HepG2 (cell line): ENCODE measurements around the gene CNOT1. TPM values are rescaled to one million over a fixed set of nuclear protein-coding genes. Genes with fewer than 3 reads are reported as not detected.

Experiments used
- AHR ChIP-seq: IDR thresholded peaks from 2 replicates; pipeline ENCODE4 v1.6.1; 2018; ENCODE audit warnings: missing genetic modification reagents, missing compliant biosample characterization
- AKAP8 ChIP-seq: sonication (generic); formaldehyde crosslinking; IDR thresholded peaks from 2 replicates; pipeline ENCODE4 v1.5.1; 2020; ENCODE audit warnings: mild to moderate bottlenecking, missing genetic modification reagents
- EP300 ChIP-seq, 3 experiments: sonication (generic) in 1 of 3; formaldehyde crosslinking in 1 of 3; IDR thresholded peaks; 2 replicates each; pipeline versions ENCODE4 v1.5.1 to v1.6.1; 2011 to 2020; ENCODE audit warnings: low read depth in 2 of 3, low read length in 2 of 3, borderline replicate concordance in 1 of 3, improper control_type of control experiment in 1 of 3, mild to moderate bottlenecking in 1 of 3, missing genetic modification reagents in 1 of 3, moderate library complexity in 1 of 3
- HNF4A ChIP-seq: sonication (generic); formaldehyde crosslinking; IDR thresholded peaks from 2 replicates; pipeline ENCODE4 v1.4.0; 2020; ENCODE audit warnings: missing genetic modification reagents
- IKZF4 ChIP-seq: sonication (generic); formaldehyde crosslinking; IDR thresholded peaks from 2 replicates; pipeline ENCODE4 v1.5.1; 2020; ENCODE audit warnings: borderline replicate concordance, mild to moderate bottlenecking, low read depth, missing genetic modification reagents; ENCODE audit errors: not compliant biosample characterization
- NCOA2 ChIP-seq: sonication (generic); formaldehyde crosslinking; IDR thresholded peaks from 2 replicates; pipeline ENCODE4 v1.8.0; 2022; ENCODE audit warnings: inconsistent platforms
- NR1H2 ChIP-seq: sonication (generic); formaldehyde crosslinking; IDR thresholded peaks from 2 replicates; pipeline ENCODE4 v1.8.1; 2022; ENCODE audit warnings: low read depth, missing genetic modification reagents, borderline replicate concordance
- PAXIP1 ChIP-seq: sonication (generic); formaldehyde crosslinking; conservative IDR thresholded peaks from 2 replicates; pipeline ENCODE4 v1.4.0; 2020; ENCODE audit warnings: mild to moderate bottlenecking, missing genetic modification reagents, moderate library complexity
- REL ChIP-seq: sonication (generic); formaldehyde crosslinking; conservative IDR thresholded peaks from 2 replicates; pipeline ENCODE4 v1.8.0; 2022; ENCODE audit warnings: mild to moderate bottlenecking, missing genetic modification reagents, moderate library complexity
- REXO4 ChIP-seq: sonication (generic); formaldehyde crosslinking; IDR thresholded peaks from 2 replicates; pipeline ENCODE4 v1.8.0; 2022; ENCODE audit warnings: missing genetic modification reagents, mild to moderate bottlenecking, borderline replicate concordance
- RNF2 ChIP-seq: fragments of 450-650 bp; conservative IDR thresholded peaks from 2 replicates; pipeline ENCODE4 v1.6.1; 2016; ENCODE audit warnings: low read depth
- SIX4 ChIP-seq: sonication (generic); formaldehyde crosslinking; IDR thresholded peaks from 2 replicates; pipeline ENCODE4 v1.4.0; 2020; ENCODE audit warnings: missing genetic modification reagents
- SMC3 ChIP-seq: IDR thresholded peaks from 2 replicates; pipeline ENCODE4 v1.6.1; 2011; ENCODE audit warnings: low read length, improper control_type of control experiment
- SP4 ChIP-seq: sonication (generic); formaldehyde crosslinking; IDR thresholded peaks from 2 replicates; pipeline ENCODE4 v1.8.1; 2023; ENCODE audit warnings: mild to moderate bottlenecking, missing genetic modification reagents
- THRA ChIP-seq: sonication (generic); formaldehyde crosslinking; IDR thresholded peaks from 2 replicates; pipeline ENCODE4 v1.4.0; 2020; ENCODE audit warnings: missing genetic modification reagents, borderline replicate concordance
- ZFP90 ChIP-seq: sonication (generic); formaldehyde crosslinking; IDR thresholded peaks from 2 replicates; pipeline ENCODE4 v1.8.0; 2022; ENCODE audit warnings: missing genetic modification reagents, mild to moderate bottlenecking, inconsistent platforms, borderline replicate concordance
- ZNF235 ChIP-seq: sonication (generic); formaldehyde crosslinking; IDR thresholded peaks from 2 replicates; pipeline ENCODE4 v1.8.1; 2023; ENCODE audit warnings: mild to moderate bottlenecking, missing genetic modification reagents, borderline replicate concordance
- ZNF546 ChIP-seq: sonication (generic); formaldehyde crosslinking; conservative IDR thresholded peaks from 2 replicates; pipeline ENCODE4 v1.8.1; 2023; ENCODE audit warnings: mild to moderate bottlenecking, missing genetic modification reagents
- ZNF570 ChIP-seq: sonication (generic); formaldehyde crosslinking; IDR thresholded peaks from 2 replicates; pipeline ENCODE4 v1.4.0; 2020; ENCODE audit warnings: mild to moderate bottlenecking, missing genetic modification reagents, borderline replicate concordance
- polyA plus RNA-seq, 8 experiments: library from polyadenylated mRNA; depleted of rRNA in 3 of 8; stranded (reverse) in 7 of 8; unstranded in 1 of 8; fragments of >200 nt; fragmentation: Illumina TruSeq in 4 of 8; extraction: Trizol in 4 of 8; gene quantifications; 2 replicates each; pipeline versions ENCODE4 v1.2.1 to v1.2.3, GENCODE V29; 2011 to 2016; ENCODE audit warnings: low read depth in 4 of 8, missing spikeins in 1 of 8, mixed read lengths in 1 of 8; ENCODE audit not compliant: insufficient read depth in 1 of 8
- total RNA-seq, 5 experiments: library from RNA; depleted of rRNA; stranded (reverse); fragments of >200 nt; fragmentation: Illumina TruSeq; extraction: Trizol; gene quantifications; 2 replicates each; pipeline ENCODE4 v1.2.3, GENCODE V29; 2016; ENCODE audit warnings: low read depth in 1 of 5
- TF ChIP-seq, protein P1 (sequence below): IDR thresholded peaks from 2 replicates; pipeline ENCODE4 v1.6.1; 2016
- TF ChIP-seq, protein P2 (sequence below): sonication (generic); formaldehyde crosslinking; IDR thresholded peaks from 2 replicates; pipeline ENCODE4 v1.4.0; 2020; ENCODE audit warnings: missing genetic modification reagents, borderline replicate concordance

CNOT1 gene
- total and polyA plus RNA-seq, 2 of the 13 experiments (the other 11 are each of a cell fraction or from before 2014, with no cell fraction given), result 188 to 232 TPM

- TF ChIP-seq THRA (CRISPR knock-in tag) (no peak), REL (CRISPR knock-in tag) (no peak), ZNF235 (CRISPR knock-in tag) (no peak), ZNF546 (CRISPR knock-in tag) (no peak), ZFP90 (CRISPR knock-in tag) (no peak), RNF2 (no peak), AKAP8 (CRISPR knock-in tag) (no peak), NR1H2 (CRISPR knock-in tag) (no peak), SP4 (no peak), PAXIP1 (CRISPR knock-in tag) (no peak), AHR (CRISPR knock-in tag) (no peak), IKZF4 (CRISPR knock-in tag) (no peak), SMC3 (no peak), EP300 (IDR thresholded peaks at IDR 0.05; ENCODE audit: low read depth in 2 of 2, low read length in 2 of 2) (peak in 1 of 2 experiments; percentile 47; a peak in 1 of 4 replicates), EP300 (CRISPR knock-in tag; IDR thresholded peaks at IDR 0.05; ENCODE audit: borderline replicate concordance) (no peak), ZNF570 (CRISPR knock-in tag) (no peak), REXO4 (no peak), SIX4 (CRISPR knock-in tag) (no peak), NCOA2 (CRISPR knock-in tag) (0 out of 2 replicates have a peak, but pooled peaks have one; percentile 17), HNF4A (peak; percentile 60)
- TF ChIP-seq, protein P1, sequence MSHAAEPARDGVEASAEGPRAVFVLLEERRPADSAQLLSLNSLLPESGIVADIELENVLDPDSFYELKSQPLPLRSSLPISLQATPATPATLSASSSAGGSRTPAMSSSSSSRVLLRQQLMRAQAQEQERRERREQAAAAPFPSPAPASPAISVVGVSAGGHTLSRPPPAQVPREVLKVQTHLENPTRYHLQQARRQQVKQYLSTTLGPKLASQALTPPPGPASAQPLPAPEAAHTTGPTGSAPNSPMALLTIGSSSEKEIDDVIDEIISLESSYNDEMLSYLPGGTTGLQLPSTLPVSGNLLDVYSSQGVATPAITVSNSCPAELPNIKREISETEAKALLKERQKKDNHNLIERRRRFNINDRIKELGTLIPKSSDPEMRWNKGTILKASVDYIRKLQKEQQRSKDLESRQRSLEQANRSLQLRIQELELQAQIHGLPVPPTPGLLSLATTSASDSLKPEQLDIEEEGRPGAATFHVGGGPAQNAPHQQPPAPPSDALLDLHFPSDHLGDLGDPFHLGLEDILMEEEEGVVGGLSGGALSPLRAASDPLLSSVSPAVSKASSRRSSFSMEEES (CRISPR knock-in tag), result no peak
- TF ChIP-seq, protein P2, sequence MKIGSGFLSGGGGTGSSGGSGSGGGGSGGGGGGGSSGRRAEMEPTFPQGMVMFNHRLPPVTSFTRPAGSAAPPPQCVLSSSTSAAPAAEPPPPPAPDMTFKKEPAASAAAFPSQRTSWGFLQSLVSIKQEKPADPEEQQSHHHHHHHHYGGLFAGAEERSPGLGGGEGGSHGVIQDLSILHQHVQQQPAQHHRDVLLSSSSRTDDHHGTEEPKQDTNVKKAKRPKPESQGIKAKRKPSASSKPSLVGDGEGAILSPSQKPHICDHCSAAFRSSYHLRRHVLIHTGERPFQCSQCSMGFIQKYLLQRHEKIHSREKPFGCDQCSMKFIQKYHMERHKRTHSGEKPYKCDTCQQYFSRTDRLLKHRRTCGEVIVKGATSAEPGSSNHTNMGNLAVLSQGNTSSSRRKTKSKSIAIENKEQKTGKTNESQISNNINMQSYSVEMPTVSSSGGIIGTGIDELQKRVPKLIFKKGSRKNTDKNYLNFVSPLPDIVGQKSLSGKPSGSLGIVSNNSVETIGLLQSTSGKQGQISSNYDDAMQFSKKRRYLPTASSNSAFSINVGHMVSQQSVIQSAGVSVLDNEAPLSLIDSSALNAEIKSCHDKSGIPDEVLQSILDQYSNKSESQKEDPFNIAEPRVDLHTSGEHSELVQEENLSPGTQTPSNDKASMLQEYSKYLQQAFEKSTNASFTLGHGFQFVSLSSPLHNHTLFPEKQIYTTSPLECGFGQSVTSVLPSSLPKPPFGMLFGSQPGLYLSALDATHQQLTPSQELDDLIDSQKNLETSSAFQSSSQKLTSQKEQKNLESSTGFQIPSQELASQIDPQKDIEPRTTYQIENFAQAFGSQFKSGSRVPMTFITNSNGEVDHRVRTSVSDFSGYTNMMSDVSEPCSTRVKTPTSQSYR (CRISPR knock-in tag), result no peak
Observed at GRCh38 chr16:58635502-58635901, 5.9 kb upstream of the CNOT1 start (continued).
